HepG2 (cell line): ENCODE data around the gene BCL2L2. TPM values are rescaled to one million over a fixed set of nuclear protein-coding genes. Genes with fewer than 3 reads are reported as not detected.

Experiments used
- FIP1L1 ChIP-seq: fragments of 200-400 bp; formaldehyde crosslinking; IDR thresholded peaks from 2 replicates; pipeline ENCODE4 v1.6.1; 2018; ENCODE audit warnings: low read depth, mild to moderate bottlenecking, low read length, moderate library complexity, borderline replicate concordance; ENCODE audit not compliant: insufficient read depth
- FOXA1 ChIP-seq, 2 experiments: fragments of 450-650 bp in 1 of 2; sonication (generic) in 1 of 2; formaldehyde crosslinking in 1 of 2; IDR thresholded peaks; 2 replicates each; pipeline versions ENCODE4 v1.4.0 to v1.6.1; 2016 to 2020; ENCODE audit warnings: missing genetic modification reagents in 1 of 2
- HDAC1 ChIP-seq: sonication (generic); formaldehyde crosslinking; IDR thresholded peaks from 2 replicates; pipeline ENCODE4 v1.5.1; 2020; ENCODE audit warnings: mild to moderate bottlenecking, missing genetic modification reagents
- MED13 ChIP-seq: sonication (generic); formaldehyde crosslinking; IDR thresholded peaks from 2 replicates; pipeline ENCODE4 v1.5.0; 2020; ENCODE audit warnings: missing genetic modification reagents
- NR2C2 ChIP-seq: sonication (generic); formaldehyde crosslinking; IDR thresholded peaks from 2 replicates; pipeline ENCODE4 v1.4.0; 2020; ENCODE audit warnings: missing genetic modification reagents, mild to moderate bottlenecking, moderate library complexity, borderline replicate concordance
- REL ChIP-seq: sonication (generic); formaldehyde crosslinking; conservative IDR thresholded peaks from 2 replicates; pipeline ENCODE4 v1.8.0; 2022; ENCODE audit warnings: mild to moderate bottlenecking, missing genetic modification reagents, moderate library complexity
- RFX5 ChIP-seq: IDR thresholded peaks from 2 replicates; pipeline ENCODE4 v1.6.1; 2011; ENCODE audit warnings: low read depth, low read length, improper control_type of control experiment
- ZBTB38 ChIP-seq: sonication (generic); formaldehyde crosslinking; IDR thresholded peaks from 2 replicates; pipeline ENCODE4 v1.5.1; 2020; ENCODE audit warnings: mild to moderate bottlenecking, missing genetic modification reagents
- ZFP82 ChIP-seq: sonication (generic); formaldehyde crosslinking; IDR thresholded peaks from 2 replicates; pipeline ENCODE4 v1.5.1; 2020; ENCODE audit warnings: mild to moderate bottlenecking, missing genetic modification reagents, borderline replicate concordance
- ZNF143 ChIP-seq: sonication (generic); formaldehyde crosslinking; IDR thresholded peaks from 2 replicates; pipeline ENCODE4 v1.4.0; 2020; ENCODE audit warnings: missing genetic modification reagents
- ZNF225 ChIP-seq: sonication (generic); formaldehyde crosslinking; IDR thresholded peaks from 2 replicates; pipeline ENCODE4 v1.4.0; 2020; ENCODE audit warnings: mild to moderate bottlenecking, missing genetic modification reagents
- ZNF230 ChIP-seq: sonication (generic); formaldehyde crosslinking; IDR thresholded peaks from 2 replicates; pipeline ENCODE4 v1.4.0; 2020; ENCODE audit warnings: mild to moderate bottlenecking, missing genetic modification reagents
- ZNF432 ChIP-seq: sonication (generic); formaldehyde crosslinking; IDR thresholded peaks from 2 replicates; pipeline ENCODE4 v1.5.0; 2020; ENCODE audit warnings: missing genetic modification reagents, mild to moderate bottlenecking, borderline replicate concordance
- ZNF44 ChIP-seq: sonication (generic); formaldehyde crosslinking; IDR thresholded peaks from 2 replicates; pipeline ENCODE4 v1.5.1; 2020; ENCODE audit warnings: mild to moderate bottlenecking, missing genetic modification reagents
- ZNF615 ChIP-seq: sonication (generic); formaldehyde crosslinking; IDR thresholded peaks from 2 replicates; pipeline ENCODE4 v1.5.0; 2020; ENCODE audit warnings: mild to moderate bottlenecking, missing genetic modification reagents, borderline replicate concordance
- ZNF709 ChIP-seq: sonication (generic); formaldehyde crosslinking; IDR thresholded peaks from 2 replicates; pipeline ENCODE4 v1.5.0; 2020; ENCODE audit warnings: mild to moderate bottlenecking, missing genetic modification reagents
- ZNF746 ChIP-seq: sonication (generic); formaldehyde crosslinking; IDR thresholded peaks from 2 replicates; pipeline ENCODE4 v1.8.0; 2022; ENCODE audit warnings: mild to moderate bottlenecking, missing genetic modification reagents
- ZNF782 ChIP-seq: sonication (generic); formaldehyde crosslinking; IDR thresholded peaks from 2 replicates; pipeline ENCODE4 v1.4.0; 2020; ENCODE audit warnings: missing genetic modification reagents, mild to moderate bottlenecking, borderline replicate concordance
- ZNF83 ChIP-seq: sonication (generic); formaldehyde crosslinking; IDR thresholded peaks from 2 replicates; pipeline ENCODE4 v1.4.0; 2020; ENCODE audit warnings: missing genetic modification reagents, mild to moderate bottlenecking, borderline replicate concordance
- polyA plus RNA-seq, 8 experiments: library from polyadenylated mRNA; depleted of rRNA in 3 of 8; stranded (reverse) in 7 of 8; unstranded in 1 of 8; fragments of >200 nt; fragmentation: Illumina TruSeq in 4 of 8; extraction: Trizol in 4 of 8; gene quantifications; 2 replicates each; pipeline versions ENCODE4 v1.2.1 to v1.2.3, GENCODE V29; 2011 to 2016; ENCODE audit warnings: low read depth in 4 of 8, missing spikeins in 1 of 8, mixed read lengths in 1 of 8; ENCODE audit not compliant: insufficient read depth in 1 of 8
- total RNA-seq, 5 experiments: library from RNA; depleted of rRNA; stranded (reverse); fragments of >200 nt; fragmentation: Illumina TruSeq; extraction: Trizol; gene quantifications; 2 replicates each; pipeline ENCODE4 v1.2.3, GENCODE V29; 2016; ENCODE audit warnings: low read depth in 1 of 5
- TF ChIP-seq, protein P1 (sequence below): sonication (generic); formaldehyde crosslinking; IDR thresholded peaks from 2 replicates; pipeline ENCODE4 v1.9.0; 2021; ENCODE audit warnings: missing genetic modification reagents, borderline replicate concordance
- TF ChIP-seq, protein P2 (sequence below): IDR thresholded peaks from 2 replicates; pipeline ENCODE4 v1.6.1; 2016; ENCODE audit warnings: missing biosample characterization, missing genetic modification reagents, low read depth
- TF ChIP-seq, protein P3 (sequence below): conservative IDR thresholded peaks from 2 replicates; pipeline ENCODE4 v1.6.1; 2018; ENCODE audit warnings: missing genetic modification reagents
- TF ChIP-seq, protein P4 (sequence below): sonication (generic); formaldehyde crosslinking; IDR thresholded peaks from 2 replicates; pipeline ENCODE4 v1.8.1; 2022; ENCODE audit warnings: low read depth, mild to moderate bottlenecking, missing genetic modification reagents

The BCL2L2 gene
- total and polyA plus RNA-seq, 2 of the 13 experiments (the other 11 are each of a cell fraction or from before 2014, with no cell fraction given): 28.1 to 49.8 TPM

DNA sequence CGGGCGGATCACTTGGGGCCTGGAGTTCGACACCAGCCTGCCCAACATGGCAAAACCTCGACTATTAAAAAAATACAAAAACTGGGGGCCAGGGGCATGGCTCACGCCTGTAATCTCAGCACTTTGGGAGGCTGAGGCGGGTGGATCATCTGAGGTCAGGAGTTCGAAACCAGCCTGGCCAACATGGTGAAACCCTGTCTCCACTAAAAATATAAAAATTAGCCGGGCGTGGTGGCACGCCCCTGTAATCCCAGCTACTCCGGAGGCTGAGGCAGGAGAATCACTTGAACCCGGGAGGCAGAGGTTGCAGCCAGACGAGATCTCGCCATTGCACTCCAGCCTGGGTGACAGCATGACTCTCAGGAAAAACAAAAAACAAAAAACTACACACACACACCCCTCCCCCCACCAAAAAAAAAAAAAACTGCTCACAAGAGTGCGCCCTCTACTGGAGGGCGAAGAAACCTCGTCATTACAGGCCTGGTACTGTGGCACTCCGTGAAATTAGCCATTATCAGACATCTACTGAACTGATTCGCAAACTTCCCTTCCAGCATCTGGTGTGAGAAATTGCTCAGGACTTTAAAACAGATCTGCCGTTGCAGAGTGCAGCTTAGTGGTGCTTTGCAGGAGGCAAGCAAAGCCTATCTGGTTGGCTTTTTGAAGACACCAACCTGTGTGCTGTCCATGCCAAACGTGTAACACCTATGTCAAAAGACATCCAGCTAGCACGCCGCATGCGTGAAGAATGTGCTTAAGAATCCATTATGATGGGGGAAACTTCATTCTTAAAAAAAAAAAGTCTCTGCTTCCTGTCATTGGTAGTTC, 11.7 kb upstream of the BCL2L2 start (continued):
- TF ChIP-seq, protein P1, sequence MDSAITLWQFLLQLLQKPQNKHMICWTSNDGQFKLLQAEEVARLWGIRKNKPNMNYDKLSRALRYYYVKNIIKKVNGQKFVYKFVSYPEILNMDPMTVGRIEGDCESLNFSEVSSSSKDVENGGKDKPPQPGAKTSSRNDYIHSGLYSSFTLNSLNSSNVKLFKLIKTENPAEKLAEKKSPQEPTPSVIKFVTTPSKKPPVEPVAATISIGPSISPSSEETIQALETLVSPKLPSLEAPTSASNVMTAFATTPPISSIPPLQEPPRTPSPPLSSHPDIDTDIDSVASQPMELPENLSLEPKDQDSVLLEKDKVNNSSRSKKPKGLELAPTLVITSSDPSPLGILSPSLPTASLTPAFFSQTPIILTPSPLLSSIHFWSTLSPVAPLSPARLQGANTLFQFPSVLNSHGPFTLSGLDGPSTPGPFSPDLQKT (CRISPR knock-in tag): no peak
- TF ChIP-seq ZNF432 (CRISPR knock-in tag) (no peak), ZNF709 (no peak; the same call in 1 of the 2 replicates), RFX5 (no peak), REL (CRISPR knock-in tag) (peak; percentile 82), FOXA1 (IDR thresholded peaks at IDR 0.05) (no peak), FOXA1 (CRISPR knock-in tag; IDR thresholded peaks at IDR 0.05) (no peak), FIP1L1 (no peak), ZNF746 (CRISPR knock-in tag) (peak; percentile 53; the same call in 1 of the 2 replicates), ZNF615 (CRISPR knock-in tag) (no peak), MED13 (CRISPR knock-in tag) (0 out of 2 replicates have a peak, but pooled peaks have one; percentile 37), ZNF143 (CRISPR knock-in tag) (peak; percentile 43; the same call in 1 of the 2 replicates), ZNF83 (CRISPR knock-in tag) (no peak), ZFP82 (CRISPR knock-in tag) (no peak), NR2C2 (CRISPR knock-in tag) (no peak; the same call in 1 of the 2 replicates), HDAC1 (0 out of 2 replicates have a peak, but pooled peaks have one; percentile 32), ZBTB38 (CRISPR knock-in tag) (no peak; the same call in 1 of the 2 replicates), ZNF44 (peak; percentile 87), ZNF782 (CRISPR knock-in tag) (no peak), ZNF230 (no peak; the same call in 1 of the 2 replicates), ZNF225 (no peak)
- TF ChIP-seq, protein P2, sequence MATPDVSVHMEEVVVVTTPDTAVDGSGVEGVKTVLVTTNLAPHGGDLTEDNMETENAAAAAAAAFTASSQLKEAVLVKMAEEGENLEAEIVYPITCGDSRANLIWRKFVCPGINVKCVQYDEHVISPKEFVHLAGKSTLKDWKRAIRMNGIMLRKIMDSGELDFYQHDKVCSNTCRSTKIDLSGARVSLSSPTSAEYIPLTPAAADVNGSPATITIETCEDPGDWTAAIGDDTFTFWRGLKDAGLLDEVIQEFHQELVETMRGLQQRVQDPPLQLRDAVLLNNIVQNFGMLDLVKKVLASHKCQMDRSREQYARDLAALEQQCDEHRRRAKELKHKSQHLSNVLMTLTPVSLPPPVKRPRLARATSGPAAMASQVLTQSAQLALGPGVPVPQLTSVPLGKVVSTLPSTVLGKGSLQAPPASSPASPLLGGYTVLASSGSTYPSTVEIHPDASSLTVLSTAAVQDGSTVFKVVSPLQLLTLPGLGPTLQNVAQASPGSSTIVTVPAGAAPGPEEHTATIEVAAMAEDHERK (CRISPR knock-in tag): no peak
- TF ChIP-seq, protein P3, sequence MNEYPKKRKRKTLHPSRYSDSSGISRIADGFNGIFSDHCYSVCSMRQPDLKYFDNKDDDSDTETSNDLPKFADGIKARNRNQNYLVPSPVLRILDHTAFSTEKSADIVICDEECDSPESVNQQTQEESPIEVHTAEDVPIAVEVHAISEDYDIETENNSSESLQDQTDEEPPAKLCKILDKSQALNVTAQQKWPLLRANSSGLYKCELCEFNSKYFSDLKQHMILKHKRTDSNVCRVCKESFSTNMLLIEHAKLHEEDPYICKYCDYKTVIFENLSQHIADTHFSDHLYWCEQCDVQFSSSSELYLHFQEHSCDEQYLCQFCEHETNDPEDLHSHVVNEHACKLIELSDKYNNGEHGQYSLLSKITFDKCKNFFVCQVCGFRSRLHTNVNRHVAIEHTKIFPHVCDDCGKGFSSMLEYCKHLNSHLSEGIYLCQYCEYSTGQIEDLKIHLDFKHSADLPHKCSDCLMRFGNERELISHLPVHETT (CRISPR knock-in tag): no peak
- TF ChIP-seq, protein P4, sequence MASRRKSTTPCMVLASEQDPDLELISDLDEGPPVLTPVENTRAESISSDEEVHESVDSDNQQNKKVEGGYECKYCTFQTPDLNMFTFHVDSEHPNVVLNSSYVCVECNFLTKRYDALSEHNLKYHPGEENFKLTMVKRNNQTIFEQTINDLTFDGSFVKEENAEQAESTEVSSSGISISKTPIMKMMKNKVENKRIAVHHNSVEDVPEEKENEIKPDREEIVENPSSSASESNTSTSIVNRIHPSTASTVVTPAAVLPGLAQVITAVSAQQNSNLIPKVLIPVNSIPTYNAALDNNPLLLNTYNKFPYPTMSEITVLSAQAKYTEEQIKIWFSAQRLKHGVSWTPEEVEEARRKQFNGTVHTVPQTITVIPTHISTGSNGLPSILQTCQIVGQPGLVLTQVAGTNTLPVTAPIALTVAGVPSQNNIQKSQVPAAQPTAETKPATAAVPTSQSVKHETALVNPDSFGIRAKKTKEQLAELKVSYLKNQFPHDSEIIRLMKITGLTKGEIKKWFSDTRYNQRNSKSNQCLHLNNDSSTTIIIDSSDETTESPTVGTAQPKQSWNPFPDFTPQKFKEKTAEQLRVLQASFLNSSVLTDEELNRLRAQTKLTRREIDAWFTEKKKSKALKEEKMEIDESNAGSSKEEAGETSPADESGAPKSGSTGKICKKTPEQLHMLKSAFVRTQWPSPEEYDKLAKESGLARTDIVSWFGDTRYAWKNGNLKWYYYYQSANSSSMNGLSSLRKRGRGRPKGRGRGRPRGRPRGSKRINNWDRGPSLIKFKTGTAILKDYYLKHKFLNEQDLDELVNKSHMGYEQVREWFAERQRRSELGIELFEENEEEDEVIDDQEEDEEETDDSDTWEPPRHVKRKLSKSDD (CRISPR knock-in tag): no peak
